T-helper 2 cell treated with Interferon-gamma antibody and Interleukin-4, amounts not matched to agents 5 μg/mL and 100 μg/mL, for 36 hours (primary cell): ENCODE results near the gene ELL2.

Source experiments
- DNase-seq: peaks from one replicate; pipeline ENCODE4 v3.0.0; 2021; ENCODE audit warnings: low spot score
- H3K27ac Mint-ChIP-seq: one replicate; pipeline ENCODE4 v1.8.0; 2021; ENCODE audit warnings: mild to moderate bottlenecking, mixed read lengths
- H3K27me3 Mint-ChIP-seq: one replicate; pipeline ENCODE4 v1.8.0; 2021; ENCODE audit warnings: low read depth, mixed read lengths
- H3K36me3 Mint-ChIP-seq: one replicate; pipeline ENCODE4 v1.8.0; 2021; ENCODE audit warnings: low read depth, mixed read lengths
- H3K4me1 Mint-ChIP-seq: one replicate; pipeline ENCODE4 v1.8.0; 2021; ENCODE audit warnings: low read depth, mixed read lengths
- H3K4me3 Mint-ChIP-seq: one replicate; pipeline ENCODE4 v1.8.0; 2022; ENCODE audit warnings: mild to moderate bottlenecking, moderate library complexity, mixed read lengths
- H3K9me3 Mint-ChIP-seq: one replicate; pipeline ENCODE4 v1.8.0; 2021; ENCODE audit warnings: mixed read lengths

ELL2 gene

GRCh38 chr5:95969651-95970358 is 8.2 kb upstream of the ELL2 start:
- Mint-ChIP-seq H3K27ac (no peak overlapping the region), H3K9me3 (no peaks in the 10 kb centered on the region), H3K4me1 (peaks cover 8% of the 10 kb centered on the region), H3K4me3 (no peak overlapping the region), H3K27me3 (no peaks in the 10 kb centered on the region), H3K36me3 (no peaks in the 10 kb centered on the region)
- DNase-seq: no peak

- H3K27ac Mint-ChIP-seq: no peak overlapping the region
- DNase-seq: no peak
- no peaks in the 10 kb centered on the region for H3K27me3 Mint-ChIP-seq
- no peaks in the 10 kb centered on the region for H3K36me3 Mint-ChIP-seq
- no peaks in the 10 kb centered on the region for H3K9me3 Mint-ChIP-seq
- H3K4me1 Mint-ChIP-seq: peaks cover 6% of the 10 kb centered on the region
- no peak overlapping the region for H3K4me3 Mint-ChIP-seq
These were observed 7.4 kb upstream of the ELL2 start for GRCh38 chr5:95969055-95969454.

- no peaks in the 10 kb centered on the region for H3K27me3 Mint-ChIP-seq
- DNase-seq: no peak
- peaks cover 7% of the 10 kb centered on the region for H3K4me1 Mint-ChIP-seq
- H3K4me3 Mint-ChIP-seq: no peak overlapping the region
- H3K36me3 Mint-ChIP-seq: no peaks in the 10 kb centered on the region
- H3K27ac Mint-ChIP-seq: no peak overlapping the region
- H3K9me3 Mint-ChIP-seq: no peaks in the 10 kb centered on the region
These were observed 5.6 kb upstream of the ELL2 start for GRCh38 chr5:95967236-95967635.

GRCh38 chr5:95966005-95966404 is 4.4 kb upstream of the ELL2 start:
- H3K4me1 Mint-ChIP-seq: peaks cover 12% of the 10 kb centered on the region
- no peaks in the 10 kb centered on the region for H3K9me3 Mint-ChIP-seq
- H3K27ac Mint-ChIP-seq: no peak overlapping the region

GRCh38 chr5:95963650-95964410 is 2.2 kb upstream of the ELL2 start:
- peaks cover 30% of the 10 kb centered on the region for H3K4me1 Mint-ChIP-seq
- H3K9me3 Mint-ChIP-seq: no peaks in the 10 kb centered on the region
- no peak overlapping the region for H3K4me3 Mint-ChIP-seq
- H3K27me3 Mint-ChIP-seq: no peaks in the 10 kb centered on the region
- no peaks in the 10 kb centered on the region for H3K36me3 Mint-ChIP-seq
- no peak for DNase-seq
- H3K27ac Mint-ChIP-seq: peak overlapping the region; percentile 7

More at GRCh38 chr5:95966005-95966404, 4.4 kb upstream of the ELL2 start:
- H3K27me3 Mint-ChIP-seq: no peaks in the 10 kb centered on the region
- DNase-seq: no peak
- no peaks in the 10 kb centered on the region for H3K36me3 Mint-ChIP-seq
- no peak overlapping the region for H3K4me3 Mint-ChIP-seq

GRCh38 chr5:95962785-95963184 is 1.1 kb upstream of the ELL2 start:
- peak overlapping the region; percentile 99 for H3K27ac Mint-ChIP-seq
- H3K36me3 Mint-ChIP-seq: no peaks in the 10 kb centered on the region
- H3K4me1 Mint-ChIP-seq: peaks cover 39% of the 10 kb centered on the region
- H3K27me3 Mint-ChIP-seq: no peaks in the 10 kb centered on the region
- H3K9me3 Mint-ChIP-seq: no peaks in the 10 kb centered on the region
- peak overlapping the region; percentile 95 for H3K4me3 Mint-ChIP-seq
- peak; percentile 27 for DNase-seq

GRCh38 chr5:95962475-95962773 is 773 bp upstream of the ELL2 start:
- no peak for DNase-seq
- peaks cover 39% of the 10 kb centered on the region for H3K4me1 Mint-ChIP-seq
- no peaks in the 10 kb centered on the region for H3K9me3 Mint-ChIP-seq
- H3K4me3 Mint-ChIP-seq: peak overlapping the region; percentile 95
- H3K27ac Mint-ChIP-seq: peak overlapping the region; percentile 99
- no peaks in the 10 kb centered on the region for H3K27me3 Mint-ChIP-seq
- no peaks in the 10 kb centered on the region for H3K36me3 Mint-ChIP-seq

GRCh38 chr5:95960667-95961616 is 709 bp downstream of the ELL2 start:
- Mint-ChIP-seq H3K27ac (peak overlapping the region; percentile 99), H3K9me3 (no peaks in the 10 kb centered on the region), H3K27me3 (no peaks in the 10 kb centered on the region), H3K36me3 (no peaks in the 10 kb centered on the region), H3K4me1 (peaks cover 46% of the 10 kb centered on the region), H3K4me3 (peak overlapping the region; percentile 97)
- peak; percentile 83 for DNase-seq

- Mint-ChIP-seq H3K27me3 (no peaks in the 10 kb centered on the region), H3K27ac (peak overlapping the region; percentile 91)
- DNase-seq: no peak
These were observed 1.6 kb downstream of the ELL2 start for GRCh38 chr5:95959888-95960666.

GRCh38 chr5:95959051-95959887 is 2.4 kb downstream of the ELL2 start:
- no peak overlapping the region for H3K27ac Mint-ChIP-seq
- H3K4me1 Mint-ChIP-seq: peaks cover 46% of the 10 kb centered on the region
- H3K27me3 Mint-ChIP-seq: no peaks in the 10 kb centered on the region
- no peaks in the 10 kb centered on the region for H3K9me3 Mint-ChIP-seq
- no peak for DNase-seq
- peak overlapping the region; percentile 97 for H3K4me3 Mint-ChIP-seq
- peaks cover 4% of the 10 kb centered on the region for H3K36me3 Mint-ChIP-seq

More at GRCh38 chr5:95959888-95960666, 1.6 kb downstream of the ELL2 start:
- H3K4me3 Mint-ChIP-seq: peak overlapping the region; percentile 97
- H3K36me3 Mint-ChIP-seq: no peaks in the 10 kb centered on the region
- no peaks in the 10 kb centered on the region for H3K9me3 Mint-ChIP-seq
- H3K4me1 Mint-ChIP-seq: peaks cover 46% of the 10 kb centered on the region

GRCh38 chr5:95958310-95959014 is 3.2 kb downstream of the ELL2 start:
- Mint-ChIP-seq H3K4me3 (peak overlapping the region; percentile 97), H3K27me3 (no peaks in the 10 kb centered on the region), H3K9me3 (no peaks in the 10 kb centered on the region), H3K4me1 (peaks cover 49% of the 10 kb centered on the region), H3K36me3 (peaks cover 8% of the 10 kb centered on the region), H3K27ac (no peak overlapping the region)
- no peak for DNase-seq

- no peaks in the 10 kb centered on the region for H3K27me3 Mint-ChIP-seq
- H3K36me3 Mint-ChIP-seq: peaks cover 8% of the 10 kb centered on the region
- no peaks in the 10 kb centered on the region for H3K9me3 Mint-ChIP-seq
- H3K4me1 Mint-ChIP-seq: peaks cover 50% of the 10 kb centered on the region
- H3K4me3 Mint-ChIP-seq: no peak overlapping the region
- DNase-seq: no peak
- H3K27ac Mint-ChIP-seq: no peak overlapping the region
These were observed 4.0 kb downstream of the ELL2 start for GRCh38 chr5:95957561-95958203.
